HEK293 (cell line): ENCODE results near the gene PRIMA1.

Experiments used
- CTCF ChIP-seq: fragments of 450-650 bp; formaldehyde crosslinking; IDR thresholded peaks from 2 replicates; pipeline ENCODE4 v1.5.1; 2016; ENCODE audit warnings: missing biosample characterization, missing genetic modification characterization
- KLF16 ChIP-seq: fragments of 450-650 bp; formaldehyde crosslinking; IDR thresholded peaks from 2 replicates; pipeline ENCODE4 v1.5.1; 2017; ENCODE audit warnings: missing biosample characterization, missing genetic modification characterization
- ZFP3 ChIP-seq: fragments of 450-650 bp; formaldehyde crosslinking; IDR thresholded peaks from 2 replicates; pipeline ENCODE4 v1.5.1; 2016; ENCODE audit warnings: low read depth, missing biosample characterization, missing genetic modification characterization

GRCh38 chr14:93778856-93779629 lies 9.2 kb downstream of the PRIMA1 start:
- TF ChIP-seq CTCF (tag by site-specific recombination) (no peak), KLF16 (no peak), ZFP3 (tag by site-specific recombination) (no peak)
